NT2/D1 (cell line): Measurements from ENCODE around the gene GPR55.

Experiments used
- DNase-seq: peaks from one replicate; pipeline ENCODE4 v3.0.0-alpha.2; 2011; ENCODE audit warnings: low read depth, low spot score
- H3K27me3 ChIP-seq: 2 replicates; pipeline ENCODE4 v1.6.0; 2011; ENCODE audit warnings: mild to moderate bottlenecking; ENCODE audit not compliant: insufficient read length, insufficient read depth
- H3K36me3 ChIP-seq: 2 replicates; pipeline ENCODE4 v1.6.1; 2011; ENCODE audit warnings: mild to moderate bottlenecking, low read length, mixed read lengths; ENCODE audit not compliant: insufficient read depth, insufficient read length
- H3K4me1 ChIP-seq: 2 replicates; pipeline ENCODE4 v1.5.1; 2011; ENCODE audit not compliant: insufficient read depth, insufficient read length
- H3K4me3 ChIP-seq: 2 replicates; pipeline ENCODE4 v1.5.1; 2011; ENCODE audit warnings: low read depth; ENCODE audit not compliant: insufficient read length
- H3K9ac ChIP-seq: 2 replicates; pipeline ENCODE4 v1.6.0; 2011; ENCODE audit warnings: low read depth; ENCODE audit not compliant: insufficient read length
- H3K9me3 ChIP-seq: 2 replicates; pipeline ENCODE4 v1.5.1; 2011; ENCODE audit warnings: mild to moderate bottlenecking, low read length; ENCODE audit not compliant: insufficient read depth
- SUZ12 ChIP-seq: IDR thresholded peaks from 2 replicates; pipeline ENCODE4 v1.6.1; 2011; ENCODE audit not compliant: insufficient read length, insufficient read depth; ENCODE audit errors: extremely low read depth
- YY1 ChIP-seq: IDR thresholded peaks from 2 replicates; pipeline ENCODE4 v1.6.1; 2011; ENCODE audit not compliant: insufficient read length, insufficient read depth
- ZNF274 ChIP-seq: IDR thresholded peaks from 2 replicates; pipeline ENCODE4 v1.6.1; 2011; ENCODE audit warnings: mild to moderate bottlenecking, low read depth, low read length

The GPR55 gene

DNA sequence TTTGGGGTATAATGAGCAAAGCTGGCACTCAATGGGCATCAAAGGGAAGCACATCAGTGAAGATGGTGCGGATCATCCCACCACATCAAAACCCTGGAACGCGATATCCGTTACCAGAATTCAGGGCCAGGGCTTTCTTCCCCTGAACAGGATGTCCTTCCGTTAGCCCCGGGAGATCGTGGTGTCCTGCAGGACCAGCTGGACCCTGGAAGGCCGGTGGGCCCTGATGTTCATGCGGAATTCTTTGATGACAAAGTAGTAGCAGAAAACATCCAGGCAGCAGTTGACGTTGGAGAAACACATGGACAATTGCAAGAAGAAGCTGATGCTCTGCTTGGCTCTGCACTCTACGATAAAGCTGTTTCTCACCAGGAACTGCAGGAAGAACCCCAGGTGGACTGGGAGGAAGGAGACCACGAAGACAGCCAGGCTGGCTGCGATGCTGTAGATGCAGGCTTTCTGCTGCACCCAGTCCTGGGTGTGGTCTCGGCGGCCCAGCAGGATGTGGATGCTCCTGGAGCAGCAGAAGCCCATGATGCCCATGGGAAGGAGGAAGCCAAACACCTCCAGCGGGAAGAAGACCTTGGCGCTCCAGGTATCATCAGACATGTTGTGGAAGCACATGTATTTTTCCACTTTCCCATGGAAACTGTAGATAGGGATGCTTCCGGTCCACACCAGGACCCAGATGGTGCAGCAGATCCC lies 15.0 kb downstream of the GPR55 start:
- Histone ChIP-seq H3K4me3 (no peak overlapping the region), H3K36me3 (no peaks in the 10 kb centered on the region), H3K4me1 (peaks cover 20% of the 10 kb centered on the region), H3K9ac (no peak overlapping the region), H3K27me3 (no peaks in the 10 kb centered on the region), H3K9me3 (peaks cover 26% of the 10 kb centered on the region; the same call in 1 of the 2 replicates)
- DNase-seq = no peak
- TF ChIP-seq YY1 = no peak
- TF ChIP-seq ZNF274 = no peak
- no peak for TF ChIP-seq SUZ12

- H3K4me3 ChIP-seq = no peak overlapping the region
- no peaks in the 10 kb centered on the region for H3K36me3 ChIP-seq
- DNase-seq = peak; percentile 72
- H3K9me3 ChIP-seq = peaks cover 22% of the 10 kb centered on the region; the same call in 1 of the 2 replicates
- TF ChIP-seq YY1 (no peak), ZNF274 (no peak), SUZ12 (no peak)
- no peaks in the 10 kb centered on the region for H3K27me3 ChIP-seq
- H3K9ac ChIP-seq = no peak overlapping the region
- peaks cover 23% of the 10 kb centered on the region for H3K4me1 ChIP-seq
Observed at GRCh38 chr2:230908595-230909191, 16.3 kb downstream of the GPR55 start.

DNA sequence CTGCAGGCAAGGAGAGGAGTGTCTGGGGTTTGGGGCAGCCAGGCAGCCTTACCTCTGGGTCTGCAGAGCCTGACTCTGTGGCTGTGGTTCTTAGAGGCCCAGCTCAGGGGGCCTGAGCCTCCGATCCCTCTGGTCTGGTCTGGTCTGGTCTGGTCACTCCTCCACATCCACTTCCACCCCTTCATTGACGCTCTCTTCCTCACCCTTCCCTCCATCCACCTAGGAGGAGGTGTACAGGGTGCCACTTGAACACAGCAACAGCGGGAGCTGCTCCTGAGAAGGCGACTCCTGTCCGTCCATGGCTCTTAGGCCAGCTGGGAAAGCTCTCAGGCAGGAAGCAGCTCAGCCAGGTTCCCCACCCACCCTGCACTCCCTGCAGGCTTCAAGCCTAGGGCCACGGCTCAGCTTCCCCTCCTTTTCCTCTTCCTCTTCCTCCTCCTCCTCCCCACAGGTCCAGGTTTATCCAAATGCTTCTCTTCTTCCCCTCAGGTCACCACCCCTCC lies 16.9 kb downstream of the GPR55 start:
- TF ChIP-seq ZNF274 (no peak), SUZ12 (no peak), YY1 (no peak)
- H3K27me3 ChIP-seq = no peaks in the 10 kb centered on the region
- H3K4me1 ChIP-seq = peaks cover 23% of the 10 kb centered on the region
- H3K4me3 ChIP-seq = peak overlapping the region; percentile 31
- H3K9me3 ChIP-seq = peaks cover 22% of the 10 kb centered on the region; the same call in 1 of the 2 replicates
- peak overlapping the region; percentile 65 for H3K9ac ChIP-seq
- no peaks in the 10 kb centered on the region for H3K36me3 ChIP-seq
- no peak for DNase-seq

- DNase-seq = no peak
- Histone ChIP-seq H3K9me3 (peaks cover 22% of the 10 kb centered on the region; the same call in 1 of the 2 replicates), H3K36me3 (no peaks in the 10 kb centered on the region), H3K4me3 (peak overlapping the region; percentile 31), H3K9ac (peak overlapping the region; percentile 65), H3K4me1 (peaks cover 24% of the 10 kb centered on the region), H3K27me3 (no peaks in the 10 kb centered on the region)
- no peak for TF ChIP-seq YY1
- TF ChIP-seq SUZ12 = no peak
- no peak for TF ChIP-seq ZNF274
Observed at GRCh38 chr2:230907361-230908091, 17.5 kb downstream of the GPR55 start.

GRCh38 chr2:230906471-230907230 lies 18.4 kb downstream of the GPR55 start:
- Histone ChIP-seq H3K9ac (no peak overlapping the region), H3K36me3 (no peaks in the 10 kb centered on the region), H3K4me1 (peaks cover 26% of the 10 kb centered on the region), H3K4me3 (peak overlapping the region; percentile 6), H3K9me3 (peaks cover 18% of the 10 kb centered on the region; the same call in 1 of the 2 replicates), H3K27me3 (no peaks in the 10 kb centered on the region)
- TF ChIP-seq SUZ12 (no peak), ZNF274 (no peak), YY1 (no peak)
- no peak for DNase-seq

- peaks cover 26% of the 10 kb centered on the region for H3K4me1 ChIP-seq
- no peak for TF ChIP-seq YY1
- no peak for TF ChIP-seq ZNF274
- no peak for TF ChIP-seq SUZ12
- DNase-seq = no peak
- no peaks in the 10 kb centered on the region for H3K36me3 ChIP-seq
- H3K9me3 ChIP-seq = peaks cover 11% of the 10 kb centered on the region; the same call in 1 of the 2 replicates
- H3K27me3 ChIP-seq = no peaks in the 10 kb centered on the region
- no peak overlapping the region for H3K4me3 ChIP-seq
- no peak overlapping the region for H3K9ac ChIP-seq
Observed at GRCh38 chr2:230905448-230906421, 19.3 kb downstream of the GPR55 start.
